Neural progenitor cell (in vitro differentiated cells): ENCODE measurements around the gene ERBB4. TPM values are rescaled to one million over a fixed set of nuclear protein-coding genes. Genes with fewer than 3 reads are reported as not detected.
A peak's percentile ranks its signal among the peaks of the same experiment; 100 is the strongest.

Experiments used
- DNase-seq: peaks from one replicate; pipeline ENCODE4 v3.0.0-alpha.2; 2016; ENCODE audit warnings: low spot score
- H2AFZ ChIP-seq: fragments of 200-600 bp; sonication (generic); replicated peaks from 2 replicates; pipeline ENCODE4 v1.6.1; 2016; ENCODE audit warnings: antibody characterized with exemption
- H3F3A ChIP-seq: fragments of 200-600 bp; sonication (generic); 2 replicates; pipeline ENCODE4 v1.6.1; 2016; ENCODE audit warnings: antibody characterized with exemption, low read depth
- H3K27ac ChIP-seq: fragments of 200-600 bp; sonication (generic); 2 replicates; pipeline ENCODE4 v1.5.1; 2016; ENCODE audit warnings: mild to moderate bottlenecking
- H3K27me3 ChIP-seq: fragments of 200-600 bp; sonication (generic); 2 replicates; pipeline ENCODE4 v1.6.1; 2016; ENCODE audit warnings: mild to moderate bottlenecking, moderate library complexity
- H3K36me3 ChIP-seq: fragments of 200-600 bp; sonication (generic); 2 replicates; pipeline ENCODE4 v1.5.1; 2016
- H3K4me1 ChIP-seq: fragments of 200-600 bp; sonication (generic); 2 replicates; pipeline ENCODE4 v1.6.1; 2016; ENCODE audit warnings: mixed run types
- H3K4me2 ChIP-seq: fragments of 200-600 bp; sonication (generic); 2 replicates; pipeline ENCODE4 v1.6.1; 2016
- H3K4me3 ChIP-seq: fragments of 200-600 bp; sonication (generic); 2 replicates; pipeline ENCODE4 v1.5.1; 2016
- H3K79me2 ChIP-seq: fragments of 200-600 bp; sonication (generic); 2 replicates; pipeline ENCODE4 v1.6.1; 2016; ENCODE audit warnings: low read depth
- H3K9ac ChIP-seq: fragments of 200-600 bp; sonication (generic); 2 replicates; pipeline ENCODE4 v1.6.1; 2016
- H3K9me3 ChIP-seq: fragments of 200-600 bp; sonication (generic); 2 replicates; pipeline ENCODE4 v1.5.1; 2016; ENCODE audit warnings: low read depth
- H4K20me1 ChIP-seq: fragments of 200-600 bp; sonication (generic); 2 replicates; pipeline ENCODE4 v1.6.1; 2016; ENCODE audit warnings: low read depth
- H3K27ac Mint-ChIP-seq: 3 replicates; pipeline ENCODE4 v1.8.0; 2021; ENCODE audit warnings: mixed read lengths
- H3K27me3 Mint-ChIP-seq: 2 replicates; pipeline ENCODE4 v1.8.0; 2022; ENCODE audit warnings: low read depth, mild to moderate bottlenecking, inconsistent platforms, moderate library complexity, mixed read lengths; ENCODE audit not compliant: insufficient read depth
- H3K36me3 Mint-ChIP-seq: 3 replicates; pipeline ENCODE4 v1.8.0; 2021; ENCODE audit warnings: mixed read lengths
- H3K4me1 Mint-ChIP-seq: 3 replicates; pipeline ENCODE4 v1.8.0; 2021; ENCODE audit warnings: mixed read lengths
- H3K4me3 Mint-ChIP-seq: 3 replicates; pipeline ENCODE4 v1.8.0; 2021; ENCODE audit warnings: mild to moderate bottlenecking, moderate library complexity, mixed read lengths
- H3K9me3 Mint-ChIP-seq: 3 replicates; pipeline ENCODE4 v1.8.0; 2020; ENCODE audit warnings: mixed read lengths
- EZH2 ChIP-seq: fragments of 200-600 bp; sonication (generic); IDR thresholded peaks from 2 replicates; pipeline ENCODE4 v1.6.1; 2017; ENCODE audit warnings: antibody characterized with exemption, mild to moderate bottlenecking, moderate library complexity
- EZH2phosphoT487 ChIP-seq: fragments of 200-600 bp; sonication (generic); IDR thresholded peaks from 2 replicates; pipeline ENCODE4 v1.6.1; 2017; ENCODE audit warnings: antibody characterized with exemption
- total RNA-seq: library from RNA; depleted of rRNA; stranded (reverse); fragments of >200 nt; gene quantifications from 2 replicates; pipeline ENCODE4 v1.2.3, GENCODE V29; 2015; ENCODE audit warnings: low replicate concordance
- TF ChIP-seq, protein P1 (sequence below): fragments of 200-600 bp; sonication (generic); IDR thresholded peaks from 2 replicates; pipeline ENCODE4 v1.5.1; 2017; ENCODE audit warnings: antibody characterized with exemption, mild to moderate bottlenecking

Gene ERBB4
- total RNA-seq, 1 donor from 2014 or later: 1.5 TPM

GRCh38 chr2:212005085-212005671 lies 533.4 kb downstream of the ERBB4 start:
- DNase-seq: peak; percentile 58
- Mint-ChIP-seq H3K27me3 (no peaks in the 10 kb centered on the region), H3K4me1 (peaks cover 2% of the 10 kb centered on the region)

DNA sequence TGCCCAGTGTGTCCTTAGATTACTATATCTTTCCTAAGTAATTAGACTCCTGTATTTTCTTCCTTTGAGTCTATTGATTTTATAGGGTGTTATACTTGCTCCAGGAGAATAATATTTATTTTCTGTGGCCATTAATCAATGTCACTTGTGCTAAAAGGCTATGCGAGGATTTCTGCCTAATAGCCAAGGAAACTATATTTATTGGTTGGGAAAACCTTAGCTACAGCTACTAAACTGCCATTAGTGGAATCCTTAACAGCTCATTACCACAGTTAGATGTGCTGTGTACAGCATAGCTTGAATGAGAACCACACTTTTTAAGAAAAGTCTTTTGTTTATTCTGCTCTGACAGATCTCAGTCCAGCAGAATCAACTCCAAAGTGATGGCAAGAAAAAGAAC lies 537.3 kb downstream of the ERBB4 start:
- Mint-ChIP-seq H3K4me3 (no peak overlapping the region), H3K27me3 (no peaks in the 10 kb centered on the region), H3K4me1 (no peaks in the 10 kb centered on the region), H3K9me3 (no peaks in the 10 kb centered on the region), H3K27ac (no peak overlapping the region), H3K36me3 (no peaks in the 10 kb centered on the region)
- Histone ChIP-seq H3K4me3 (no peak overlapping the region), H3K27ac (no peak overlapping the region), H3K4me1 (no peaks in the 10 kb centered on the region), H3K4me2 (no peak overlapping the region), H3F3A (no peaks in the 10 kb centered on the region), H2AFZ (no peak overlapping the region), H3K36me3 (no peaks in the 10 kb centered on the region), H3K9me3 (no peaks in the 10 kb centered on the region), H3K79me2 (no peaks in the 10 kb centered on the region), H4K20me1 (no peaks in the 10 kb centered on the region), H3K9ac (no peak overlapping the region), H3K27me3 (no peaks in the 10 kb centered on the region)
- TF ChIP-seq EZH2 (no peak), EZH2phosphoT487 (no peak)
- no peak for DNase-seq

More at GRCh38 chr2:212005085-212005671, 533.4 kb downstream of the ERBB4 start:
- no peaks in the 10 kb centered on the region for H3K36me3 ChIP-seq
- H3K4me1 ChIP-seq: no peaks in the 10 kb centered on the region
- Mint-ChIP-seq H3K9me3 (no peaks in the 10 kb centered on the region), H3K36me3 (no peaks in the 10 kb centered on the region), H3K27ac (no peak overlapping the region), H3K4me3 (no peak overlapping the region)
- H3K9ac ChIP-seq: no peak overlapping the region
- no peak overlapping the region for H2AFZ ChIP-seq
- no peak overlapping the region for H3K4me3 ChIP-seq
- H3K4me2 ChIP-seq: no peak overlapping the region
- no peak overlapping the region for H3K27ac ChIP-seq
- no peaks in the 10 kb centered on the region for H3K79me2 ChIP-seq
- TF ChIP-seq EZH2phosphoT487: no peak
- TF ChIP-seq, protein P1, sequence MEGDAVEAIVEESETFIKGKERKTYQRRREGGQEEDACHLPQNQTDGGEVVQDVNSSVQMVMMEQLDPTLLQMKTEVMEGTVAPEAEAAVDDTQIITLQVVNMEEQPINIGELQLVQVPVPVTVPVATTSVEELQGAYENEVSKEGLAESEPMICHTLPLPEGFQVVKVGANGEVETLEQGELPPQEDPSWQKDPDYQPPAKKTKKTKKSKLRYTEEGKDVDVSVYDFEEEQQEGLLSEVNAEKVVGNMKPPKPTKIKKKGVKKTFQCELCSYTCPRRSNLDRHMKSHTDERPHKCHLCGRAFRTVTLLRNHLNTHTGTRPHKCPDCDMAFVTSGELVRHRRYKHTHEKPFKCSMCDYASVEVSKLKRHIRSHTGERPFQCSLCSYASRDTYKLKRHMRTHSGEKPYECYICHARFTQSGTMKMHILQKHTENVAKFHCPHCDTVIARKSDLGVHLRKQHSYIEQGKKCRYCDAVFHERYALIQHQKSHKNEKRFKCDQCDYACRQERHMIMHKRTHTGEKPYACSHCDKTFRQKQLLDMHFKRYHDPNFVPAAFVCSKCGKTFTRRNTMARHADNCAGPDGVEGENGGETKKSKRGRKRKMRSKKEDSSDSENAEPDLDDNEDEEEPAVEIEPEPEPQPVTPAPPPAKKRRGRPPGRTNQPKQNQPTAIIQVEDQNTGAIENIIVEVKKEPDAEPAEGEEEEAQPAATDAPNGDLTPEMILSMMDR: peak; percentile 77
- H4K20me1 ChIP-seq: no peaks in the 10 kb centered on the region
- no peaks in the 10 kb centered on the region for H3F3A ChIP-seq
- no peaks in the 10 kb centered on the region for H3K27me3 ChIP-seq
- H3K9me3 ChIP-seq: no peaks in the 10 kb centered on the region

DNA sequence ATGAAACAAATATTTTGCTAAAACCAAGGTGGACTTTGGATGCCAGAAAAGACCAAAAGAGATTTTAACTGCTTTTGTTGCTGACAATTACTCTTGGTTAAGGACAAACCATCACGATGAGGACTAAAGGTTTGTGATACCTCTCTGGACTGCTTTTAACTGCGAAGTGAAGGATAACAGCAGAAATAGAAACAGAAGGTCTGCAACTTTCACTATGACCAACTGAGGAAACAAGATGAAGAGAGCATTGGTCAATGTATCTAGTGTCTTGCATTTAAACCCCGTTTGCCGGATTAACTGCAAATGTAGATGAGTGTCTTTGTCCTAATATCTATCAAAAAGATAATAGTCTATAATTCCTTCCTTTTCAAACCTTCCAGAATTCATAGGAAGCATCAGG lies 541.7 kb downstream of the ERBB4 start:
- H3K27me3 Mint-ChIP-seq: no peaks in the 10 kb centered on the region
- no peak overlapping the region for H3K27ac Mint-ChIP-seq

GRCh38 chr2:211994806-211995205 lies 543.8 kb downstream of the ERBB4 start:
- DNase-seq: no peak
- Mint-ChIP-seq H3K27ac (no peak overlapping the region), H3K4me3 (no peak overlapping the region), H3K27me3 (no peaks in the 10 kb centered on the region), H3K9me3 (no peaks in the 10 kb centered on the region), H3K36me3 (peaks cover 1% of the 10 kb centered on the region), H3K4me1 (peaks cover 2% of the 10 kb centered on the region)
- H4K20me1 ChIP-seq: no peaks in the 10 kb centered on the region
- no peaks in the 10 kb centered on the region for H3K36me3 ChIP-seq
- no peak overlapping the region for H3K27ac ChIP-seq
- no peak overlapping the region for H3K4me2 ChIP-seq
- H3F3A ChIP-seq: no peaks in the 10 kb centered on the region
- no peaks in the 10 kb centered on the region for H3K4me1 ChIP-seq
- no peaks in the 10 kb centered on the region for H3K79me2 ChIP-seq
- H3K4me3 ChIP-seq: no peak overlapping the region
- TF ChIP-seq EZH2phosphoT487 (no peak), EZH2 (no peak)
- TF ChIP-seq, protein P1: no peak
- H3K27me3 ChIP-seq: no peaks in the 10 kb centered on the region
- no peak overlapping the region for H2AFZ ChIP-seq
- no peak overlapping the region for H3K9ac ChIP-seq
- H3K9me3 ChIP-seq: no peaks in the 10 kb centered on the region

More for the DNA sequence above, 541.7 kb downstream of the ERBB4 start:
- Histone ChIP-seq H3K79me2 (no peaks in the 10 kb centered on the region), H4K20me1 (no peaks in the 10 kb centered on the region), H3K4me1 (no peaks in the 10 kb centered on the region), H2AFZ (no peak overlapping the region), H3K4me3 (no peak overlapping the region), H3F3A (no peaks in the 10 kb centered on the region), H3K36me3 (no peaks in the 10 kb centered on the region), H3K27ac (no peak overlapping the region), H3K4me2 (no peak overlapping the region), H3K27me3 (no peaks in the 10 kb centered on the region), H3K9ac (no peak overlapping the region), H3K9me3 (no peaks in the 10 kb centered on the region)
- Mint-ChIP-seq H3K9me3 (no peaks in the 10 kb centered on the region), H3K36me3 (no peaks in the 10 kb centered on the region), H3K4me1 (peaks cover 2% of the 10 kb centered on the region), H3K4me3 (no peak overlapping the region)
- DNase-seq: no peak
- TF ChIP-seq, protein P1: no peak
- TF ChIP-seq EZH2 (no peak), EZH2phosphoT487 (no peak)
